Endothelial cell of umbilical vein (primary cell): Measurements from ENCODE around the gene PEG3. TPM values are rescaled to one million over a fixed set of nuclear protein-coding genes. Genes with fewer than 3 reads are reported as not detected.

ENCODE experiments used
- BruUV-seq: library from RNA; stranded (reverse); fragments of 400-500 nt; replicated peaks from 2 replicates; lab custom pipeline; 2021; lab: Mats Ljungman, UMichigan
- CTCF ChIA-PET: fragments of 300-600, 350-600 bp; sonication (Branson Sonifier 250); formaldehyde crosslinking; loops from one replicate; lab custom pipeline; 2021; ENCODE audit warnings: antibody characterized with exemption, inconsistent platforms; lab: Charles Lee
- POLR2A ChIA-PET: fragments of 300-600, 350-600 bp; sonication (Branson Sonifier 250); formaldehyde crosslinking; loops from one replicate; lab custom pipeline; 2021; ENCODE audit warnings: antibody characterized with exemption, inconsistent platforms; lab: Charles Lee
- DNase-seq: peaks from one replicate; pipeline ENCODE4 v3.0.0-alpha.2; 2011; ENCODE audit warnings: low read depth, low spot score
- FAIRE-seq: peaks from 2 replicates; lab custom pipeline; 2011; peaks lifted over from hg19 to GRCh38; lab: Jason Lieb, UNC
- H2AFZ ChIP-seq: 2 replicates; pipeline ENCODE4 v1.6.0; 2012; ENCODE audit warnings: low read depth, low read length, control low read depth, inconsistent platforms
- H3K27ac ChIP-seq: 2 replicates; pipeline ENCODE4 v1.5.1; 2011; ENCODE audit warnings: low read depth, mild to moderate bottlenecking, control low read depth, low read length, moderate library complexity; ENCODE audit not compliant: insufficient read depth
- H3K27me3 ChIP-seq, 2 experiments: 2 replicates each; pipeline versions ENCODE4 v1.6.0 to v1.6.1; 2011; ENCODE audit warnings: low read length in 2 of 2, mixed read lengths in 1 of 2; ENCODE audit not compliant: control insufficient read depth in 2 of 2, insufficient read depth in 2 of 2
- H3K36me3 ChIP-seq, 2 experiments: 2 replicates in 1 of 2; 3 replicates in 1 of 2; pipeline ENCODE4 v1.5.1; 2011; ENCODE audit warnings: low read length in 2 of 2, mild to moderate bottlenecking in 1 of 2, moderate library complexity in 1 of 2; ENCODE audit not compliant: control insufficient read depth in 2 of 2, insufficient read depth in 2 of 2; ENCODE audit errors: extremely low read depth in 1 of 2
- H3K4me1 ChIP-seq: 3 replicates; pipeline ENCODE4 v1.5.1; 2011; ENCODE audit warnings: mild to moderate bottlenecking, low read length; ENCODE audit not compliant: control insufficient read depth, insufficient read depth; ENCODE audit errors: extremely low read depth
- H3K4me2 ChIP-seq: 2 replicates; pipeline ENCODE4 v1.6.1; 2011; ENCODE audit warnings: low read length, control low read depth, mixed read lengths; ENCODE audit not compliant: insufficient read depth
- H3K4me3 ChIP-seq, 3 experiments: fragments of 200-600 bp in 1 of 3; sonication (generic), shearing (Covaris generic) in 1 of 3; replicated peaks in 1 of 3; 2 replicates each; pipeline ENCODE4 v1.5.1; 2011 to 2016; ENCODE audit warnings: control low read depth in 3 of 3, low read length in 3 of 3, mild to moderate bottlenecking in 2 of 3, inconsistent platforms in 1 of 3, low read depth in 1 of 3, moderate library complexity in 1 of 3; ENCODE audit not compliant: insufficient read depth in 1 of 3
- H3K79me2 ChIP-seq: 2 replicates; pipeline ENCODE4 v1.6.0; 2012; ENCODE audit warnings: low read length, inconsistent platforms; ENCODE audit not compliant: control insufficient read depth, insufficient read depth
- H3K9ac ChIP-seq: replicated peaks from 2 replicates; pipeline ENCODE3; 2011; ENCODE audit warnings: low read length, control low read depth; ENCODE audit not compliant: insufficient read depth; ENCODE audit errors: extremely low read depth
- H3K9me1 ChIP-seq: replicated peaks from 3 replicates; pipeline ENCODE4 v1.6.0; 2011; ENCODE audit warnings: mild to moderate bottlenecking, low read length; ENCODE audit not compliant: control insufficient read depth, insufficient read depth; ENCODE audit errors: extremely low read depth
- H3K9me3 ChIP-seq: replicated peaks from 2 replicates; pipeline ENCODE4 v1.5.1; 2012; ENCODE audit warnings: low read length, inconsistent platforms; ENCODE audit not compliant: control insufficient read depth, insufficient read depth
- H4K20me1 ChIP-seq: replicated peaks from 2 replicates; pipeline ENCODE3; 2011; ENCODE audit warnings: mild to moderate bottlenecking, low read length; ENCODE audit not compliant: control insufficient read depth, insufficient read depth; ENCODE audit errors: extremely low read depth
- CTCF ChIP-seq, 2 donors: IDR thresholded peaks; 1 replicate in 1 of 2; 2 replicates in 1 of 2; pipeline ENCODE4 v1.5.1; 2011; ENCODE audit warnings: low read length in 2 of 2, mild to moderate bottlenecking in 2 of 2, moderate library complexity in 2 of 2, control low read depth in 1 of 2, inconsistent platforms in 1 of 2, low read depth in 1 of 2; ENCODE audit not compliant: insufficient read depth in 1 of 2; ENCODE audit errors: extremely low read depth in 1 of 2
- EZH2 ChIP-seq: IDR thresholded peaks from 2 replicates; pipeline ENCODE4 v1.6.1; 2012; ENCODE audit warnings: borderline replicate concordance, low read depth, mild to moderate bottlenecking, moderate library complexity, low read length, inconsistent platforms; ENCODE audit not compliant: severe bottlenecking
- FOS ChIP-seq: IDR thresholded peaks from 2 replicates; pipeline ENCODE4 v1.6.1; 2011; ENCODE audit warnings: mild to moderate bottlenecking, low read length, moderate library complexity, borderline replicate concordance; ENCODE audit not compliant: insufficient read depth
- GATA2 ChIP-seq: IDR thresholded peaks from 2 replicates; pipeline ENCODE4 v1.7.0; 2011; ENCODE audit warnings: low read depth, mild to moderate bottlenecking, moderate library complexity, mixed read lengths, low read length; ENCODE audit not compliant: insufficient read length, insufficient read depth
- JUN ChIP-seq: IDR thresholded peaks from 2 replicates; pipeline ENCODE4 v1.6.1; 2011; ENCODE audit warnings: borderline replicate concordance, low read depth; ENCODE audit not compliant: insufficient read length, insufficient read depth
- MAX ChIP-seq: IDR thresholded peaks from 2 replicates; pipeline ENCODE4 v1.6.1; 2011; ENCODE audit not compliant: insufficient read depth, insufficient read length
- MYC ChIP-seq: IDR thresholded peaks from one replicate; pipeline ENCODE4 v1.6.1; 2011; ENCODE audit warnings: mild to moderate bottlenecking, low read depth, low read length
- POLR2A ChIP-seq: IDR thresholded peaks from 2 replicates; pipeline ENCODE4 v1.6.1; 2012; ENCODE audit warnings: low read depth, mild to moderate bottlenecking, control low read depth, low read length
- POLR2AphosphoS5 ChIP-seq: IDR thresholded peaks from 2 replicates; pipeline ENCODE4 v1.6.1; 2012; ENCODE audit warnings: low read depth, mild to moderate bottlenecking, control low read depth, low read length, moderate library complexity; ENCODE audit not compliant: insufficient read depth
- dilution Hi-C: fragments of 300-500 bp; cut with MboI; formaldehyde crosslinking; loops from one replicate; pipeline ENCODE4 v1.15.0; 2019; ENCODE audit warnings: low sequenced_read_pairs; ENCODE audit not compliant: extremely low pct_ligation_motif_present
- intact Hi-C: fragments of 100-400 bp; cut with micrococcal nuclease; formaldehyde crosslinking; loops from one replicate; pipeline ENCODE4 v1.10.0; 2022
- polyA plus RNA-seq, 4 experiments: library from polyadenylated mRNA; depleted of rRNA in 3 of 4; stranded (reverse) in 3 of 4; unstranded in 1 of 4; fragments of >200 nt; gene quantifications; 2 replicates each; pipeline versions ENCODE4 v1.2.1 to v1.2.3, GENCODE V29; 2011 to 2012; ENCODE audit warnings: missing spikeins in 1 of 4
- total RNA-seq: library from RNA; stranded (reverse); gene quantifications from 2 replicates; pipeline ENCODE4 v1.2.3, GENCODE V29; 2021

PEG3 gene
- total and polyA plus RNA-seq, 2 donors (not counting 3 experiments of a cell fraction or from before 2014, with no cell fraction given), result 0.27 TPM; not detected in 1

GRCh38 chr19:56831255-56831654 lies 9.3 kb downstream of the PEG3 start:
- intact Hi-C loops, result no loop called here
- Histone ChIP-seq H3K9me1 (no peaks in the 10 kb centered on the region), H3K4me1 (no peaks in the 10 kb centered on the region), H4K20me1 (no peaks in the 10 kb centered on the region), H3K4me3 (no peak overlapping the region), H3K36me3 (no peaks in the 10 kb centered on the region), H3K79me2 (no peaks in the 10 kb centered on the region), H3K4me2 (no peak overlapping the region), H3K27me3 (no peaks in the 10 kb centered on the region), H2AFZ (no peak overlapping the region), H3K27ac (no peak overlapping the region), H3K9me3 (peaks cover 4% of the 10 kb centered on the region), H3K9ac (no peak overlapping the region)
- DNase-seq (no peak), FAIRE-seq (no peak)
- POLR2A ChIA-PET, result no interaction called here
- CTCF ChIA-PET, result no interaction called here
- BruUV-seq, result no TSS peak
- dilution Hi-C loops, result no loop called here
- TF ChIP-seq JUN (no peak), CTCF (IDR thresholded peaks at IDR 0.05; ENCODE audit: extremely low read depth in 1 of 2, insufficient read depth in 1 of 2, low read depth in 1 of 2, low read length in 2 of 2) (no peak), EZH2 (no peak), MYC (no peak), FOS (no peak), POLR2AphosphoS5 (no peak), MAX (no peak), POLR2A (no peak), GATA2 (no peak)
